Measurements from ENCODE around the gene USP13.
"Not testable (repeated sequence)": the region's sequence is repeated elsewhere in the genome, so short reads cannot be mapped to it uniquely, and the experiment has no call there.

USP13 gene

DNA sequence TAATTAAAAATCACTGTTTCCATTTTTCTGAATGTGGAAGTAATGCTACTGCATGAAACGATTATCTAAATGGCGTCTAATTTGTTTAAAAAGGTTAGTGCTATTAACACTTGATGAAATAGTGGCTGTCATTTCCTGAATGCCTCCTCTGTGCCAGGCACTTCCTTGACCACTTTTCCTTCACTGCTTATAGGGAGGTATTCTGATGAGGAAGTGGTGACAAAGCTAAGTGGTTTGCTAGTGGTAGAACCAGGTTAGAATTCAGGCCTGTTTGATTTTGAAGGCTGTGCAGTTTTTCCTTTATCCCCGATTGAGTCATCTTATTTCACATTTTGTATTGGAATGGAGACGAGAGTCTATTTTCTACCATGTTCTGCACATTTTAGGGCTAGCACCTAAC is 119.0 kb downstream of the USP13 start:
- H3K4me2 ChIP-seq (ENCODE audit: low read length): no peak overlapping the region
- TF ChIP-seq EZH2phosphoT487 (IDR thresholded peaks at IDR 0.05; ENCODE audit: low read depth): no peak
- TF ChIP-seq, protein P1, sequence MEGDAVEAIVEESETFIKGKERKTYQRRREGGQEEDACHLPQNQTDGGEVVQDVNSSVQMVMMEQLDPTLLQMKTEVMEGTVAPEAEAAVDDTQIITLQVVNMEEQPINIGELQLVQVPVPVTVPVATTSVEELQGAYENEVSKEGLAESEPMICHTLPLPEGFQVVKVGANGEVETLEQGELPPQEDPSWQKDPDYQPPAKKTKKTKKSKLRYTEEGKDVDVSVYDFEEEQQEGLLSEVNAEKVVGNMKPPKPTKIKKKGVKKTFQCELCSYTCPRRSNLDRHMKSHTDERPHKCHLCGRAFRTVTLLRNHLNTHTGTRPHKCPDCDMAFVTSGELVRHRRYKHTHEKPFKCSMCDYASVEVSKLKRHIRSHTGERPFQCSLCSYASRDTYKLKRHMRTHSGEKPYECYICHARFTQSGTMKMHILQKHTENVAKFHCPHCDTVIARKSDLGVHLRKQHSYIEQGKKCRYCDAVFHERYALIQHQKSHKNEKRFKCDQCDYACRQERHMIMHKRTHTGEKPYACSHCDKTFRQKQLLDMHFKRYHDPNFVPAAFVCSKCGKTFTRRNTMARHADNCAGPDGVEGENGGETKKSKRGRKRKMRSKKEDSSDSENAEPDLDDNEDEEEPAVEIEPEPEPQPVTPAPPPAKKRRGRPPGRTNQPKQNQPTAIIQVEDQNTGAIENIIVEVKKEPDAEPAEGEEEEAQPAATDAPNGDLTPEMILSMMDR (IDR thresholded peaks at IDR 0.05; ENCODE audit: low read depth, low read length): no peak
- peaks cover 35% of the 10 kb centered on the region for H3K36me3 ChIP-seq (replicated peaks; ENCODE audit: low read depth, low read length)

DNA sequence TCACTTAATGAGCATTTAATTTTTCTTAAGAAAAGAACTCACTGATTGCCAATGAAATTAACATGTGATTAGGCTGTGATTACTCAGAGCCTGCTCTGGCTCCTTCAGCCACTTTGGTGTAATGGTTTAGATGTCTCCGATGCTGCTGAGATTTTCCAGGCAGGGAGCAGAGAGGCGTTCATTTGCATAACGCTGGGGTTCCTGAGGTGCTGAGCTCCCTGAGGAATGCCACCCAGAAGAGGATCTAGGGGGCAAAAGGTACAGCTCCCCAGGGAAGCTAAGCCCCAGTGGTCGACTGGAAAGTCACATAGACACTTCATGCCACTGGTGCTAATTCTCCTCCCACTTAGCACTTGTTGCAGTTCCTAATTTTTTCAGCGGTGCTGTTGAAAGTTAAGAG is 119.5 kb downstream of the USP13 start:
- H2AFZ ChIP-seq (ENCODE audit: low read depth, low read length): no peak overlapping the region
- H3K36me3 ChIP-seq (replicated peaks; ENCODE audit: low read depth, low read length): peaks cover 32% of the 10 kb centered on the region
- no peak for TF ChIP-seq EZH2phosphoT487 (IDR thresholded peaks at IDR 0.05; ENCODE audit: low read depth)
- TF ChIP-seq, protein P1 (IDR thresholded peaks at IDR 0.05; ENCODE audit: low read depth, low read length): no peak
- no peaks in the 10 kb centered on the region for H3K27me3 ChIP-seq (ENCODE audit: low read depth, low read length)
- H3K9me3 ChIP-seq (ENCODE audit: insufficient read depth, low read length): no peaks in the 10 kb centered on the region
- peaks cover 5% of the 10 kb centered on the region; the same call in 1 of the 2 replicates for H3K4me1 ChIP-seq (ENCODE audit: low read length)
- no peaks in the 10 kb centered on the region for H4K20me1 ChIP-seq (ENCODE audit: insufficient read depth, low read length)
- no peak overlapping the region for H3K4me2 ChIP-seq (ENCODE audit: low read length)
- H3K79me2 ChIP-seq (ENCODE audit: low read length): no peaks in the 10 kb centered on the region
- H3K4me3 ChIP-seq (ENCODE audit: low read length): no peak overlapping the region
- H3K9ac ChIP-seq (ENCODE audit: low read length): no peak overlapping the region
- H3K27ac ChIP-seq (ENCODE audit: low read length): no peak overlapping the region

More for the DNA sequence above, 119.0 kb downstream of the USP13 start:
- Histone ChIP-seq H3K4me3 (ENCODE audit: low read length) (no peak overlapping the region), H4K20me1 (ENCODE audit: insufficient read depth, low read length) (no peaks in the 10 kb centered on the region), H3K79me2 (ENCODE audit: low read length) (no peaks in the 10 kb centered on the region), H2AFZ (ENCODE audit: low read depth, low read length) (no peak overlapping the region), H3K9ac (ENCODE audit: low read length) (no peak overlapping the region), H3K27me3 (ENCODE audit: low read depth, low read length) (no peaks in the 10 kb centered on the region), H3K9me3 (ENCODE audit: insufficient read depth, low read length) (no peaks in the 10 kb centered on the region), H3K27ac (ENCODE audit: low read length) (no peak overlapping the region), H3K4me1 (ENCODE audit: low read length) (peaks cover 5% of the 10 kb centered on the region; the same call in 1 of the 2 replicates)

DNA sequence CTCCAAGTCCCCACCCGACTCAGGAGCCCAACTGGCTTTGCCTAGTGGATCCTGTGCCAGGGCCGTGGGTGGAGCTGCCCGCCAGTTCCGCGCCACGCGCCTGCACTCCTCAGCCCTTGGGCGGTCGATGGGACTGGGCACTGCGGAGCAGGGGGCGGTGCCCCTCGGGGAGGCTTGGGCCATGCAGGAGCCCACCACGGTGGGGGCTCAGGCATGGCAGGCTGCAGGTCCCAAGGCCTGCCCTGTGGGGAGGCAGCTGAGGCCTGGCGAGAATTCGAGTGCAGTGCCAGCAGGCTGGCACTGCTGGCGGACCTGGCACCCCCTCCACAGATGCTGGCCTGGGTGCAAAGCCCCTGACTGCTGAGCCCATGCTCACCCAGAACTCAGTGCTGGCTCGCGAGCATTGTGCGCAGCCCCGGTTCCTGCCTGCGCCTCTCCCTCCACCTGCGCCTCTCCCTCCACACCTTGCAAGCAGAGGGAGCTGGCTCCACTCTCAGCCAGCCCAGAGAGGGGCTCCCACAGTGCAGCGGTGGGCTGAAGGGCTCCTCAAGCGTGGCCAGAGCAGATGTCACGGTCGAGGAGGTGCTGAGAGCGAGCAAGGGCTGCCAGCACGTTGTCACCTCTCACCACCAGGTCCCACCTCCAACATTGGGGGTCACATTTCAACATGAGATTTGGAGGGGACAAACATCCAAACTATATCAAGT is 122.7 kb downstream of the USP13 start:
- Histone ChIP-seq H2AFZ (ENCODE audit: low read depth, low read length) (no peak overlapping the region), H3K4me2 (ENCODE audit: low read length) (no peak overlapping the region), H3K36me3 (replicated peaks; ENCODE audit: low read depth, low read length) (peaks cover 25% of the 10 kb centered on the region), H3K79me2 (ENCODE audit: low read length) (no peaks in the 10 kb centered on the region), H3K27ac (ENCODE audit: low read length) (no peak overlapping the region), H3K27me3 (ENCODE audit: low read depth, low read length) (no peaks in the 10 kb centered on the region), H3K4me3 (ENCODE audit: low read length) (no peak overlapping the region), H3K4me1 (ENCODE audit: low read length) (no peaks in the 10 kb centered on the region), H3K9me3 (ENCODE audit: insufficient read depth, low read length) (no peaks in the 10 kb centered on the region), H4K20me1 (ENCODE audit: insufficient read depth, low read length) (no peaks in the 10 kb centered on the region), H3K9ac (ENCODE audit: low read length) (no peak overlapping the region)
- TF ChIP-seq, protein P1 (IDR thresholded peaks at IDR 0.05; ENCODE audit: low read depth, low read length): no peak
- no peak for TF ChIP-seq EZH2phosphoT487 (IDR thresholded peaks at IDR 0.05; ENCODE audit: low read depth)

DNA sequence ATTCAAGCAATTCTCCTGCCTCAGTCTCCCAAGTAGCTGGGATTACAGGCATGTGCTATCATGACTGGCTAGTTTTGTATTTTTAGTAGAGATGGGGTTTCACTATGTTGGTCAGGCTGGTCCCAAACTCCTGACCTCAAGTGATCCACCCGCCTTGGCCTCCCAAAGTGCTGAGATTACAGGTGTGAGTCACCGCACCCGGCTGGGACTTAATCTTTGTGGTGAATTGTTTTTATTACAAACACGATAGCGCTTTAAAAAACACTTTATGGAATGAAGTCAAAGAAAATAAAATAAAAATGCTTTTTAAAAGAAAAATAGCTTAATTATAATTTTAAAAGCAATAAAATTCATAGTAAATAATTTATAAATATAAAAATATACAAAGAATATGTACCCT is 130.0 kb downstream of the USP13 start:
- not testable (repeated sequence) for H3K4me2 ChIP-seq (ENCODE audit: low read length); H3K27me3 ChIP-seq (ENCODE audit: low read depth, low read length); H3K9me3 ChIP-seq (ENCODE audit: insufficient read depth, low read length); H2AFZ ChIP-seq (ENCODE audit: low read depth, low read length); H3K27ac ChIP-seq (ENCODE audit: low read length); H3K4me1 ChIP-seq (ENCODE audit: low read length); H3K79me2 ChIP-seq (ENCODE audit: low read length); H3K9ac ChIP-seq (ENCODE audit: low read length); H3K4me3 ChIP-seq (ENCODE audit: low read length); H4K20me1 ChIP-seq (ENCODE audit: insufficient read depth, low read length)
- H3K36me3 ChIP-seq (replicated peaks; ENCODE audit: low read depth, low read length): peaks cover 26% of the 10 kb centered on the region

All from OCI-LY3 (cell line).